Measurements from ENCODE around the gene SNX9.
A peak's percentile ranks its signal among the peaks of the same experiment; 100 is the strongest.

SNX9 gene

DNA sequence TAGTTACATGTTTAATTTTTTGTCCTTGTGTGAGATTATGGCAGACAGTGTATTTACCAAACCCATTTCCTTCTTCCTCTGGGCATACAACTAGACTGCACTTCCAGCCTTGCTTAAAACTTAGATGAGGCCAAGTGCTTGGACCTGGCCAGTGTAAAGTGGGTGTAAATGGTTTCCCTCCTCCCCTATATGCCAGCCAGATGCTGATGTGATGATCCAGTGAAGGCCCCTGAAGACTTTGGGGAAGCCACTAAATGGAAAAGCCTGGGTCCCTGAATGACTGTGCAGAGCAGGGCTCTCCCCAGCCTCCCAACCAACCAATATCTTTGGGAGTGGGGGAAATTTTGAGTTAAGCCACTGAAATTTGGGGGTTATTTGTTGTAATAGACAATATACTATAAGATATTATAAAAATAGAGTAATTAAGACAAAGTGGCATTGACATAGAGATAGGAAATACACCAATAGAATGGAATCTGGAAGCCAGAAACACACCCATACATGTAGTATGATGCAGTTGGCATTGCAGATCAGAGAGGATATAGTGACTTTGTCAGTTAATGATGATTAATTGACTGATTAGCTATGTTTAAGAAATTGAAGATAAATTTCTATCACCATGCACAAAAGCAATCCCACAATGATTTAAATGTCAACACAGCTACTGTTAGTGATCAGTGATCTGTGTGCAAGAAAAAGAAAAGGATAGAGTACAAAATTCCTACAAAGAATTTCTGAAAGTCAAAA lies 10.4 kb upstream of the SNX9 start:
- H3K4me1 Mint-ChIP-seq = peaks cover 20% of the 10 kb centered on the region
- TF ChIP-seq, protein P1, sequence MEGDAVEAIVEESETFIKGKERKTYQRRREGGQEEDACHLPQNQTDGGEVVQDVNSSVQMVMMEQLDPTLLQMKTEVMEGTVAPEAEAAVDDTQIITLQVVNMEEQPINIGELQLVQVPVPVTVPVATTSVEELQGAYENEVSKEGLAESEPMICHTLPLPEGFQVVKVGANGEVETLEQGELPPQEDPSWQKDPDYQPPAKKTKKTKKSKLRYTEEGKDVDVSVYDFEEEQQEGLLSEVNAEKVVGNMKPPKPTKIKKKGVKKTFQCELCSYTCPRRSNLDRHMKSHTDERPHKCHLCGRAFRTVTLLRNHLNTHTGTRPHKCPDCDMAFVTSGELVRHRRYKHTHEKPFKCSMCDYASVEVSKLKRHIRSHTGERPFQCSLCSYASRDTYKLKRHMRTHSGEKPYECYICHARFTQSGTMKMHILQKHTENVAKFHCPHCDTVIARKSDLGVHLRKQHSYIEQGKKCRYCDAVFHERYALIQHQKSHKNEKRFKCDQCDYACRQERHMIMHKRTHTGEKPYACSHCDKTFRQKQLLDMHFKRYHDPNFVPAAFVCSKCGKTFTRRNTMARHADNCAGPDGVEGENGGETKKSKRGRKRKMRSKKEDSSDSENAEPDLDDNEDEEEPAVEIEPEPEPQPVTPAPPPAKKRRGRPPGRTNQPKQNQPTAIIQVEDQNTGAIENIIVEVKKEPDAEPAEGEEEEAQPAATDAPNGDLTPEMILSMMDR (IDR thresholded peaks at IDR 0.05) = no peak
- no peaks in the 10 kb centered on the region for H3K27me3 Mint-ChIP-seq (ENCODE audit: low read depth, poor library complexity)
- no peaks in the 10 kb centered on the region for H3K36me3 Mint-ChIP-seq (ENCODE audit: low read depth)
- DNase-seq = no peak
- peaks cover 24% of the 10 kb centered on the region for H3K9me3 Mint-ChIP-seq
- peak overlapping the region; percentile 16 for H3K27ac Mint-ChIP-seq
- H3K4me3 Mint-ChIP-seq = no peak overlapping the region

DNA sequence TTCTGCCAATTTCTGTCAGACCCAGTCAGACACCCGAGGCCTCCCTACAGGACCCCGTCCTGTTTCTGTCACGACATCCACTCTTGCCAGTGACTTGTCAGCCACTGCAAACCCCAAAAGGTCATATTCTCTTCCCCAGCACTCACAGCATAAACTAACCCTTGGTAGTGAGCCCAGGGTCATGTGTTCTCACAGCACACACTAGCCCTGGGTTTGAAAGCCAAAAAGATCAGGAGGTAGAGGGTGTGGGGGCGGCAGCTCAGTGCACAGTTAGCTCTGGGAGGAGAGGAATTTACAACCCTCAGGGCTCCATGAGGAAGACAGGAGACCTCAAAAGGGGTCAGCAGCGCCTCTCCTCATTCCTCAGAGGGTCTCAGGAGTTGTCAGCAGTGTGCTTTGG lies 9.9 kb upstream of the SNX9 start:
- peaks cover 20% of the 10 kb centered on the region for H3K4me1 Mint-ChIP-seq
- H3K9me3 Mint-ChIP-seq = peaks cover 24% of the 10 kb centered on the region
- TF ChIP-seq, protein P1 (IDR thresholded peaks at IDR 0.05) = no peak
- H3K27me3 Mint-ChIP-seq (ENCODE audit: low read depth, poor library complexity) = no peaks in the 10 kb centered on the region
- H3K36me3 Mint-ChIP-seq (ENCODE audit: low read depth) = no peaks in the 10 kb centered on the region
- no peak overlapping the region for H3K4me3 Mint-ChIP-seq
- peak overlapping the region; percentile 68 for H3K27ac Mint-ChIP-seq
- DNase-seq = no peak

DNA sequence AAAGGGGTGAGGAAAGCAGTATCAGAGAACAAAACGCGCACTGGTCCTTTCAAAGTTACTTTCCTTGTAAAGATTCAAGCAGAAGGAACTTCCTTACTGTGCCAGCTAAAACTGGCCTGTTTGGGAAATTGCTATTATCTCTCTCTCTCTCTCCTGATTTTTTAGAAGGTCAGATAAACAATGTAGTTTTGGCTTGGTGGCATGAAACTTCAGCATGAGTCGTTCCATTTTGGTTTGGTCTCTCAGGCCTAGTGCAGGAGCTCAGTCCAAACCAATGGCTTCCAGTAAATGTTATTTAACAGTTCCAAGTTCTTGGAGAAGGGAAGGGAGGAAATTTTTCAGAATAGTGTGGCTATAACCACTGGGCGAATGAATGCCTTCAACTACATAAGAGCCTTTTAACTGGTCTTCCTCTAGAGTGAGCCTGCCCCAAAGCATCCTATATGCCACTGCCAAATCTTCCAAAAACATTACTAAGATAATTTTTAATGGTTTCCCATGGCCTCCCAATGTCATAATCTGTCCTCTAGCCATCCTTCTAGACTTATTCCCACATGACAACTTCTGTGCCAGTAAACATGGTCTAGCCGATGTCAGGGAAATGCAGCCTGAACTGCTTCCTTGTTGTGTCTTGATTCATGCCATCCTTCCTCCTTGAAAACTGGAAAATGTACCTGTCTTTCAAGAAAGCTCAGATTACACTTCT lies 9.1 kb upstream of the SNX9 start:
- Mint-ChIP-seq H3K27ac (no peak overlapping the region), H3K9me3 (peaks cover 25% of the 10 kb centered on the region), H3K27me3 (ENCODE audit: low read depth, poor library complexity) (no peaks in the 10 kb centered on the region), H3K4me1 (peaks cover 20% of the 10 kb centered on the region), H3K36me3 (ENCODE audit: low read depth) (no peaks in the 10 kb centered on the region), H3K4me3 (no peak overlapping the region)
- TF ChIP-seq, protein P1 (IDR thresholded peaks at IDR 0.05) = no peak
- DNase-seq = no peak

DNA sequence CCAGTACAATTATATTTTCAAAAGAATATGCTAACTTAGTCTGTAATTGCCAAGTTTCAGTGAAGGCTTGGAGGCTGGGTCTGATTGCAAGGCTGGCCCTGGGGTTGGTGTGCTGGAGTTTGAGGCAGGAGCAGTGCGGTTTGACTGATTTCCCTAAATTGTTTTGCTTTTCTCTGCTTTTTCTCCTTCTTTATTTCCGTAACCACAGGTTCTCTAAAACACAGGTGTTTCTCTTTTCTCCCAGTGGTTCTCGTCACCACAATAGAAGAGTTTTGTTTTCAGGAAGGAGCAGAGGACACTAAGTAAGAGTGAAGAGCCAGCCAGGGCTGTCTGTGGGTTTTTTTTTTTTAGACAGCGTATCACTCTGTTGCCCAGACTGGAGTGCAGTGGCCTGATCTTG lies 8.2 kb upstream of the SNX9 start:
- Mint-ChIP-seq H3K9me3 (peaks cover 16% of the 10 kb centered on the region), H3K4me3 (no peak overlapping the region), H3K27me3 (ENCODE audit: low read depth, poor library complexity) (no peaks in the 10 kb centered on the region), H3K4me1 (peaks cover 25% of the 10 kb centered on the region), H3K27ac (no peak overlapping the region), H3K36me3 (ENCODE audit: low read depth) (no peaks in the 10 kb centered on the region)
- no peak for DNase-seq
- TF ChIP-seq, protein P1 (IDR thresholded peaks at IDR 0.05) = no peak

DNA sequence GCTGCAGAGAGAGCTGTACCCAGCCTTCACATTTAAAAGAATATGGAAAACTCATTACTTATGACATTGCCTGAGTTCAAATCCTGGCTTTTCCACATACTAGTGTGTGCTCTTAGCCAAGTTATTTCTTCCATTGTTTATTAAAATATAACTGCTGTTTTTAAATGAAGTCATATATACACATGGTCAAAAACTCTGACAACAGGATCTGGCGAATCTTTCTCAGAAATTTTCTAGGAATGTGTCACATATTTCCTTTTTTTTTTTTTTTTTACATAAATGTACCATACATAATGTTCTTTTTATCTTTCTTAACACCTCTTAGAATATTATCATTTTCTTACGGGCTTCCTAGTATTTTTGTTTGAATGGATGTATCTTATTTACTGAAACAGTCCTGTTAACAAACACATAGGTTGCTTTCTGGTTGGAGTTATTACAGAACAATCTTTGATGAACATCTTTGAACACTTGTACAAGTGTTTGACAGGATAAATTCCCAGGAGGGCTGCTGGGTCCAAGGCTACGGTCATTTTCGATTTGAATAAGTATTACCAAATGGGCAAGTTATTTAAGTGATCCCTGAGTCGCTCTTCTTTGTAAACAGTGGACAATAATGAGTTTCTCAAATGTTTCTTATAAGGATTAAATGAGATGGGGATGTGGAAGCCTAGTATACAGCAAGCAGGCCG lies 1.6 kb upstream of the SNX9 start:
- Mint-ChIP-seq H3K4me3 (peak overlapping the region; percentile 74), H3K27me3 (ENCODE audit: low read depth, poor library complexity) (peaks cover 11% of the 10 kb centered on the region), H3K9me3 (peaks cover 16% of the 10 kb centered on the region), H3K4me1 (peaks cover 33% of the 10 kb centered on the region), H3K36me3 (ENCODE audit: low read depth) (peaks cover 11% of the 10 kb centered on the region), H3K27ac (no peak overlapping the region)
- TF ChIP-seq, protein P1 (IDR thresholded peaks at IDR 0.05) = no peak
- no peak for DNase-seq
